NCI-H345 treated with DMSO at 0.1 percent for 48 hours (cell line): ENCODE data around the gene ARHGAP26.

Source experiments
- DNase-seq: peaks from one replicate; lab custom pipeline; 2025; ENCODE audit not compliant: unreplicated experiment; lab: John Stamatoyannopoulos, UW

Gene ARHGAP26

DNA sequence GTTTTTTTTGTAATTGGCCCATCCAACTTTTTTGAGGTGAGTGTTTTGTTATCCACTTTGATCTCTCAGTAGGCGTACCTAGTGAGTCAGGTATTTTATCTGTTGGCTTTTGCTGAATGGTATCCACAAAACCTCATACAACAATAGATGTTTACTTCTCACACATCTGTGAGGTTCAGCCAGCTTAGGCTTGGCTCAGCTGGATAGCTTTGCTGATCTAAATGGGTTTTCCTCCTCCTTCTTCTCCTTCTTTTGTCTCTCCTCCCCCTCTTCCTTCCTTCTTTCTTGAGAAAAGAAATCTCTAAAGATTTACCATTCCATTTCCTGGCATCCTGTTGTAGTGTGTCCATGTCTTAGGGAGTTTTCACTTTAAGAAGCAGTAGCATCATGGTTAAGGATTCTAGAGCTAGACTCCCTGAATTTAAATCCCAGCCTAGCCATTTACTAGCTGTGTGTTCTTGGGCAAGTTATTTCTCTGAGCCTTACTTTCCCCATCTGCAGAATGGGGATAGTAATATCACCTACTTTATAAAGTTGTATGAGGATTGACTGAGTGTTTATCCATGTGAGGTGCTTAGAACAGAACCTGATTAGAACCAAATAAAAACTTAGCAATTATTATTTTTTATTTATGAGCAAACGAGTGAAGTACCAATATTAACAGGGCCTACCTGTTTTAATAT lies 126.3 kb downstream of the ARHGAP26 start:
- DNase-seq = no peak

DNA sequence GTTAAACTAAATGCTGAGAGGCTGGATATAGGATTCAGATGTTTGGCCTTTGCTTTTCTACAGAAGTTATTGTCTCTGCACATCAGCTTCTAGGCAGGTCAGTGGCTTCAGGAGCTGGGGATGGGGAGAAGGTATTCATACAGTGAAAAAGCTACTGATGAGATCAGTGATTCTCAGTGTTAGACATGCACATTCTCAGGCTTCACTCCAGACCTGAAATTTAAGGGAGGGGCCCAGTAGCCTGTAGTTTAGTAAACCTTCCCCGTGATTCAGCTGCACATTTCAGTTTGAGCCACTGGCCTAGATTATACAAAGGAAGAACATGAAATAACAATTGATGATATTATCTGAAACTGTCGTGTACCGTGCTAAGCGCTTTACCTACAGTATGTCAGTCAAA lies 127.2 kb downstream of the ARHGAP26 start:
- DNase-seq = no peak

DNA sequence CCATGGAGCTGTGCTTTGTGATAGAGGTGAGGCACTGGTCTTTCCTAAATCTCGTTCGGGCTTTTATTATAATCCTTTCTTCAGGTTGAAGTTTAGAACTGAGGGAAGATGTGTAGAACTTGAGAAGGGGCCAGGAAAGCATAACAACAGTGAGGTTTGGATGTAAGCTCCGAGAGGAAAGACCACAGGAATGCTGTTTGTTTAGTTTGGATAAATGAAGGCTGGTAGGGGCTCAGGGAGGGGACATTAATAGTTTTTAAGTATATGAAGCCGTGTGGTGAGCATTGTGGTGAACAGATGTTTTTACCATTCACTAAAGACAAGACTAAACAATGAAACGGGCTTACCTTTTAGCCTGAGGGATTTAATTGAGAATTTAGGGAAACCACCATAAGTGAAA lies 130.8 kb downstream of the ARHGAP26 start:
- no peak for DNase-seq

DNA sequence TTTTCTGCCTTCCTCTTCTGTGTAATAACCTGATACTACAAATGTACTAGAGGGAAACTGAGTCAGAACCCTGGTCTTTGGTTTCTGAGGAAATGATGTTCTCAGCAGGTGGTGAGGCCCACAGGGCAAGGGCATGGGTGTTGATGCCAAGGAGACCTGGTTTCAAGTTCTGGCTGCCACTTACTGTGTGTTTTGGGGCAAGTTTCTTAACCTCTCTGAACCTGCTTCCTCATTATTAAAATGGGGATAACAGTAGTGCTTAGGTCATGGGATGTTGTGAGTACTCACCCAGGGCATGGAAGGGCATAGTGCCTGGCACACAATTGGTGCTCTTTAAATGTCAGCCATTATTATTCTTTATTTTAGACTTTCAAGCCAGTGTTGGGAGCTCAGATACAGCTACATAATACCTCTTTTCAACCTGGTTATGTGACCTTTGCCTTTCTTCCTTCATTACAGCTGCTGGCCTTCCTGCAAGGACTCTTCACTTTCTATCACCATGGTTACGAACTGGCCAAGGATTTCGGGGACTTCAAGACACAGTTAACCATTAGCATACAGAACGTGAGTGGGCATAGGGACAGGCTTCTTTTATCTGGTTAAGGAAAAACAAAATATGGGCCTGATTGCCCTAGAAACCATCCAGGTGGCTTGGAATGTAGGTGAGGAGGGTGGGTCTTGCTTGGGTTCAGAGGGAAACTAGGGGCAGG lies 131.5 kb downstream of the ARHGAP26 start:
- DNase-seq = no peak

DNA sequence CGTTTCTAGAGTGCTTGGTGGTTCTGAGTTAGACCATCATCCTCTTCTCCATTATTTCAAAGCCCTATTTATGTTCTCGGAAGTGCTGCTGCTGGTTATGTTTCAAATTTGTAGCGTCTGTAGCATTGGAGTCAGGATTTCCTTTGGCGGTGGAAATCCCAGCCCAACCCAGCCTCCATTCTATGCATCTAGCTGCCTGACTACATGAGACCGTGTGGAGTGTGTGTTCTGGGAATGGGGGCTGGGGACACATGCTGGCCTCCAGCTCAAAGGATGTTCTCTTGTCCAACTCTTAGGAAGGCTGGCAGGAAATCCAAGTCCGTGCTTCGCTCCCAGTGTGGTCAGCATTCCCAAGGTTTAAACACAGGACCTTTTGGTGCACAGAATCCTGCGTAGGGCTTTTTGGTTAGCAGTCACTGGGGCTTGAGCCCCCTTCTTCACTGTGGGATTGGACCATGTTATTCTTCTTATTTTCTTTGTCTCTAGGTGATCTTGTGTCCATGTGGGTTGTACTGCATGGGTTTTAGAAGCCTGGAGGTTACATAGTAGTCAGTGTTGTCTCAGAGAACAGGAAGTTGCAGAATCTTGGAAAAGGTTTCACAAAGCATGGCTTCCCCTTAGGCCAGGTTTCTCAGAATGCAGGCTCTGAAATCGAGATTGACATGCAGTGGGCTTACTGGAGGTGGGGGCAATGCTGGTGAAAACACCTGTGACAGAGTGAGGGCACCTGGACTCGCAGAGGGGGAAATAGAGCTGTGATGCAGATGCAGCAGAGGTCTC lies 132.2 kb downstream of the ARHGAP26 start:
- DNase-seq = no peak

DNA sequence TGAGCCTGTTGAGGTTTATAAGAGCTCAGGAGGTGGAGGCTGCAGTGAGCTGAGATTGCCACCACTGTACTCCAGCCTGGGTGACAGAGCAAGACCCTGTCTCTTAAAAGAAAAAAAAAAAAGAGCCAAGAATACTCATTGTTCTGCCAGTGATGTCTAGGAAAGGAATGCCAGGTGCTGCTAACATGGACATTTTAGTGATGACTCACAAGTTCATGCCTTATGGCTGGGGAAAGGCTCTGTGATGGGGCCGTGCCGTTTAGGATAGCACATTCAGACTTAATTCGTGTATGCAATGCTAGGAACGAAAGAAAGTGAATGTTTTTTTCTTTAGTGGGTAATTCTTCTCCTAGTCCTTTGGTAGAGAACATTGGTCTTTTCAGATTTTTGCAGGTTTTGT lies 134.2 kb downstream of the ARHGAP26 start:
- no peak for DNase-seq

DNA sequence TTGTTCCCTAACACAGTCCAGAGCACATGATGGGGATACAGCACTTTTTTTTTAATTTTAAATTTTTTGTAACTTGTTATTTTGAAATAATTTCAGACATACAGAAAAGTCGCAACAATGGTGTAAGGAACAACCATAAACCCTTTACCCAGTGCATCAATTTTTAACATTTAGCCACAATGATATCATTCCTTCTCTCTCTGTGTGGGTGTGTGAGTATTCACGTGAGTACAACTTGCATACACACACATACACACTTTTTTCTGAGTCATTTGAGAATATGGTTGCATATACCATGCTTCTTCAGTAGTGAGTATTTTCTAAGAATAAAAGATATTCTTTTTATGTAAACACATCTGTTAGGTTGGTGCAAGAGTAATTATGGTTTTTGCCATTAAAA lies 135.2 kb downstream of the ARHGAP26 start:
- no peak for DNase-seq

DNA sequence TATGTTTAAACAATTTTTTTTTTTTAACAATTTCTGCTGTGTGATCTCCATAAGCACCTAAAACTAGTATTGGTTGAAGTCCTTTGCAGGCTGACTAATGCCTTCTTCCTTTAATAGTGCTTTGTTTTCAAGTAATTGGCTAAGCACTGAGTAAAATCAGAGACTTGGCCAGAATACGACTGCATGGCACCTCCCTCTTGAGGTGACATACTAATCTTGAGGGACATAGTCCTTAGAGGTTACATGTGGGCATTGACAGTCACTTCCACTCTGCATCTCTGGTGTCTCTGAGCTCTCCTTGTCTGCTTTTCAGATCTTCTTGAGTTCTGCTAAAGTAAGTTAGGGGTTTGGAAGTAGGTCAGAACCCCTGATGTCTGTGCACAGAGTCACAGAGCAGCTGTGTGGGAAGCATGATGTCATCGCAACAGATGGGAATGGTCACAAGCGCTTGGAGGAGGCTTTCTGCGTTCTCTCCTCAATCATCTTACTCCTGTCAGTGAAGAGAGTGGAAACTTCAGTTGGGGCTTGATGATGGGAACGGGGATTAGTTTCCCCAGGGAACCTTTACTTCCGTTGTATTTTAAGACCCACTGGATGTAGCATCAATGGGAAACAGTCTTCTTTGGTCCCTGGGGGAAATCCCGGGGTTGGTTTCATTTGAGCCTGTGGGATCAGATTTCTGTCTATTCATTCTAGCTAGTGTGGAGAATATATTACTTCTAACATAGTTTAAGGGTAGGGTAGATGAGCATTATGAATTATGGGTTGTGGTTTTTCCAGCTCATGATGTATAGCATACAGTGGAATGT lies 136.9 kb downstream of the ARHGAP26 start:
- DNase-seq = no peak

DNA sequence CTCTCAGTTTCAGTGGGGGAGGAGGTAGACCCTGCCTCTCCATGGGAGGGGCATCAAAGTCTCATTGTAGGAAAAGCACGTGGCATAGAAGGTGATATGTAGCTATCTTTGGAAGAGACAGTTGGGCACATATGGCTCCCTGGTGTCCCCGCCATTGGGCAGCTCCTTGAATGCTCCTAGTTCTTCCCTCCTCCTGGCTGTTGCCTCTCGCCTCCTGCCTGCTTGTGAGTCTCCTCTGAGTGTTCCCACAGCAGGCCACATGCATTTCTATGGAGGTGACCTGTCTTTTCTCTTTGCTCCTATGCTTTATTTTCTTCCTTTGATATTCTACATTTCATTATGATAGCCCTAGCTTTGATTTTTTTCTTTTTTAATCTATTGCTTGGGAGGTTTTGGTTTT lies 138.5 kb downstream of the ARHGAP26 start:
- no peak for DNase-seq

DNA sequence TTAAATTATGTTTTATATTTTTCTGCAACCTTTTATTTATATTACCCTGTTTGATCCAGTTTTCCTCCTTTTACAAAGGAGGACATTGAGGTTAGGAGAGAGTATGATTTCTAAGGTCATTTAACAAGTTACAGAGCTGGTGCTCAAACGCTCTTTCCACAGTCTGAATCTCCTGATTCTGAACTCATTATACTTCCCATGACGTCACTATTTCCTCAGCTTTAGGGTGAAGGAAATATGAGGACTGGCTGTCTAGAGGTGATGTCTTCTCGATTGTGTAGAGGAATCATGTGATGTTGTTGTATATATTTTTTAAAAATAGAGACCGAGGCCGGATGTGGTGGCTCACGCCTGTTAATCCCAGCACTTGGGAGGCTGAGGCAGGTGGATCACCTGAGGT lies 140.0 kb downstream of the ARHGAP26 start:
- no peak for DNase-seq

DNA sequence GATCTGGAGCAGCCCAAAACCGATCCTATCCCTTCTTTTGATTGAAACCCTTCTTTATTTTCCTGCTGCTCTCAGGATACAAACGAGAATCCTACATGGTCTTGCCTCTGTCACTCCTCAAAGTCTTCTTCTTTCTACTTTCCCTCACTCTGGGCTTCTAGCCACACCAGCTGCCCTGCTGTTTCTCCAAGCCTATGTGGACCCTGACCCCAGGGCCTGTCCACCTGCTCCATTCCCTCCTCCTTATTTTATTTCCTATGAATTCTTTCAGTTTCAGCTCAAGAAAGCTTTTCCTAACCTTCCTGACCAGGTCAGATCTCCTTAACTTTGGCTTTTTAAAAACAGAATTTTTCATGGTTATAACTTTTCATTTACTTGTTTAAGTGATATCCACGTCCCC lies 141.0 kb downstream of the ARHGAP26 start:
- DNase-seq = no peak

DNA sequence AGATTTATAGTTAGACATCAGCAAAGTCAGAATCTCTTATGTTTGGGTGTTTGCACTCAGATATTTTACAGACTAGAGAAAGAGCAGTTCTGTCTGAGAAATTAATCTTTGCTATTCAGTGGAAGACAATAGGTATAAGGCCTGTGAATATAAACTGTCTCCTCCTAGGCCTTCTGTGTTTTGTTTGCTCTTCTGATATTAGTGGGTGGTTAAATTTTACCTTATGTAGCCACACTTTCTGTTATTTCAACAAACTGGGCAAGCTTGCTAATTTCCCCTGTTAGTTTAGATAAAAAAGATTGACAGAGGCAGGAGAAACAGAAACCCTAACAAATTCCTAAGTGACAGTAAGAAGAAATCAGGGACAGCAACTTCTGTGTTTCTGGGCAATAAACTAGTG lies 141.6 kb downstream of the ARHGAP26 start:
- DNase-seq = no peak

DNA sequence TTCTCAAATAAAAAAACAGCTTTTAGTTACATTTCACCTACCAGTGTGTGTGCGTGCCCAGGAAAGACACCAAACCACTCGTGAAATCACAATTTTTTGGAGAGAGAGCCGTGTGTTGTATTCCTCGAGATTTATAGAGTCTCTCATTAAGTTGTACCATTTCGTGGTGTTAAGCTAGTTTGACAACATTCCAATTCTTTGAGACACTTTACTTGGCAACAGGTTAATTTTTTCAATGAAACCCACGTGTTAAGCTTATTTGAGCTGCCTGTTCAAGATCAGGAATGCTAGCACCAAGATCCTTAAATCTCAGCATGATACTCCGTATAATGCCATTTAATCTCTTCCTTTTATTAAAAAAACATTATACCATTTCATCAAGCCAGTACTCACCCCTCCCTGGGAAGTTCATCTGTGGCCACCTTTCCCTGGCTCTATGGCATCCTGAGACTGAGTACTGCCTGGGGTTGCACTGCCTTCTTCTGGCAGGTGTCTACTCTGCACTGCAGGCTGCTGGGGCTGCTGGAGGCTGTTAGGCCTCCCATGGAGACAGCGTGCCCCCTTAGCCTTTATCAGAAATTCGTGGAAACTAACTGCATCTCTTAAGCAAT lies 143.7 kb downstream of the ARHGAP26 start:
- no peak for DNase-seq

DNA sequence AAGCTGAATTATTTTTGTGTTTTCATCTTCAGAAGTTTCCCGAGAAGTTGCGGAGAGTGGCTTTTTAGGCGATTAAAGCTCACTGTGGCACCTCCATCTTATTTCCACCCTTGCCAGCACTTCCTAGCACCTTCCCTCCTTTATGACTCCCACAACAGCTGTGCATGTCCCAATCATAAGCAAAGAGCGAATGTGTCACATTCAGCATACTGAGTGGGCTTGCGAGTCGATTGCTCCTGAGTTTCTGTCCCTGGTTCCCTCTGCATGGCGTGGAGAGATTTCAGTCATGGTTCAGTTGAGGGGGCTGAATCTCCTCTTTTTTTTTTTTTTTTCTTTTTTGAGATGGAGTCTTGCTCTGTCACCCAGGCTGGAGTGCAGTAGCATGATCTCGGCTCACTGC lies 144.9 kb downstream of the ARHGAP26 start:
- DNase-seq = no peak

DNA sequence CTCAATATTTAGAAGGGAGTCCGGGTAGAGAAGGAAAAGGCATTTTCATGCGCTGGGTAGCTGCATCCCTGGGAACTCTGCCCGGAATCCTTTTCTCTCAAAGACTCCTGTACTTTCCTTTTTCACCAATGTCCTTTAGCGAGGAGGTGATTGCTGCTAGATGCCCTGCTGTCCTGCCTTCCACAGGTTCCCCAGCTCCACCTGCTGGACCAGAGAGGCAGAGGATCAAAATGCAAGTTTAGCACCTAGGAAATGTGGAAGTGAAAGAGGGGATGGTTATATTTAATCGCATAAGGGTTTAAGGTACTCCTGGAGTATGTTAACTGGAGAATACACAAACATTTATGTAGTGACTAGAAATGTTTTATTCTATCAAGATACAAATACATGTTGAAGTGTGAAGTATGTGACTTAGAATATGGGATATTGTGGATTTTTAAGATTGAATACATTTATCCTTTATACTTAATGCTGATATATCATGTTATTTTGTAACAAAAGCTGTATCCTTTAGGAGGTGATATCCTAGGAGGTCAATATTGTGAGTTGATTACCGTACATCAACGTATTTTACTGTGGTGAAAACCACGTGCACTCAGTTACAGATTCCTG lies 145.7 kb downstream of the ARHGAP26 start:
- no peak for DNase-seq

DNA sequence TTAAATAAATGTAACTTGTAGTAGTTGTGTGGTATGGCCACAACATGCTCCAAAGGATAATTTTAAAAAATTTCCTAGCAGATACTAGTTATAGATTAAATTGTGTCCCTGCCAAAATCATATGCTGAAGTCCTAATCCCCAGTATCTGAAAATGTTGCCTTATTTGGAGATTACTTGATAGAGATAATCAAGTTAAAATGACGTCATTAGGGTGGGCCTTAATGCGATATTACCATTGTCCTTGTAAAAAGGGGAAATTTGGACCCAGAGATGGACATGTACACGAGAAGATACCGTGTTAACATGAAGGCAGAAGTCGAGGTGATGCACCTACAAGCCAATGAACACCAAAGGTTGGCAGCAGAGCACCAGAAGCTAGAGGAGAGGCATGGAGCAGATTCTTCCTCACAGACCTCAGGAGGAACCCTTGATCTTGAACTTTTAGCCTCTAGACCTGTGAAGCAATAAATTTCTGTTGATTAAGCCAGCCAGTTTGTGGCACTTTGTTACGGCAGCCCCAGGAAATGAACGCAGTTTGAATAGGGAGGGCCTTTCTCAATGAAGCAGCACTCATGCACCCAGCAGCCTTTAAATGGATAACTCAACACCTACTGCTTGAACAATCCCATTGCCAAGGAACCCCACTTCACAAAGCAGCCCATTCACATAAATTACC lies 148.9 kb downstream of the ARHGAP26 start:
- DNase-seq = no peak

DNA sequence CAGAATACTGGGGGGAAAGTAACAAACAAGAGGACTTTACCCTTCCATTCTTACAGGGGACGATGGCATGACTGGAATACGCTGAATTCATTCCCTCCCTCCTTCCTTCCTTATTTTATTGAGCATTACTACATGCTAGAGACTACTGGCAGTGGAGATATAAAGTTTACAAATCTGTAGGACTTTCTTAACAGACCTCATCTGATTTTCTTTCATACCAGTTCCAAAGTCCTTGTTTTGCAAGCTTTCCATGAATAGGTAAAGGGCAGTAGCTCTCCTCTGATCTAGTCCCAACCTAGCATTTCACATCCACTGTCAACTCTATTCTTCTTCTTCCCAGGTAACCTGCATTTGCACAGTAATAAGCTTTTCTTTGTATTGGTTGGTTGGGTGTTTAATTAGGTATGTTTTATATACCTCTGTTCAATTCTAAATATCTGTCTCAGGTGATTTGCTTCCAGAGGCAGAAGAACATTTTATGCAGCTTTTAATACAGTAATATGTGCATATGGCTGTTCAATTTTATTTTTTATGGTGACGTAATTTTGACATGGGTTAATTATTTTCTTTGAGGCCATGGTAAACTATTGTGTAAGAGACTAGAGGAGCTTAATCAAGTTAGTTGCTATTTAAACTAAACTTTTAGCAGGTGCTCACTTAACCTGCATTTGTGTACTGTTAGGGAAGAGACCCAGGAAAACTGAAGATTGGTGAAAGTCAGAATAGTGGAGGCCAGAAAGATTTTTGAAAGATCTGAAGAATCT lies 150.9 kb downstream of the ARHGAP26 start:
- DNase-seq = no peak

DNA sequence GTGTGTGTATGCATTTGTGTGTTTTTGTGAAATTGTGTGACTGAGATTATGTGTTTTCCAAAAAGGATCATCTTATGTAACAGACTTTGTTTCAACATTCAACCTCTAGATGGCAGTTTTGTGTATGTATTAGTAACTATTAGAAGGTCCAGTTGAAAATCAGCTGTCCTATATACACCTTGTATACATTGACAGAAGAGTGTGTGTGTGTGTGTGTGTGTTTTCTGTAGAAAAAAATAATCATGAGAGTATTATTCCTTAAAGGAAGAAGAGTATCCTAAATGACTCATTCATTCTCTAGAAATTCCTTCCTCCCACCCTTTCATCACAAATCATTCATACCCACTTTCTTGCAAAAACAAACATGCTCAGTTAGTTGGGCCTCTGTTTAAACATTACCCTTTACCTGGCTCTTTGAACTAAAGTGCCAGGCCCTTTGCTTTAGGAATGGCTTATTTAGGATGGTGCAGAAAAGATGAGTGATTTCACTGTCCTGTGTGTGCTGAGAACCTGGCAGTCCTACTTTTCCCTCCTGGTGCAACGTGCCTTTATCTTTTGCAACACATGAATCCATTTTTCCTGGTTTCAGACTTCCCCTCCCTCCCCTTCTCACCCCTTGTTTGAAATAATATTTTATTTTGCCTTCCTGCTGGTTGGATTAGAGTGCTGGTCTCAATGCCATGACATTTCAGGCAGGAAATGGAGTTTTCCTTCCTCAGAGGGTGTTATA lies 152.2 kb downstream of the ARHGAP26 start:
- peak; percentile 29 for DNase-seq
